NCI-H748 (cell line): Measurements from ENCODE around the gene CHTF8.
"Not testable (repeated sequence)": the region's sequence is repeated elsewhere in the genome, so short reads cannot be mapped to it uniquely, and the experiment has no call there.

Experiments used
- DNase-seq: peaks from one replicate; lab custom pipeline; 2025; ENCODE audit not compliant: unreplicated experiment; lab: John Stamatoyannopoulos, UW

Gene CHTF8, protein sequence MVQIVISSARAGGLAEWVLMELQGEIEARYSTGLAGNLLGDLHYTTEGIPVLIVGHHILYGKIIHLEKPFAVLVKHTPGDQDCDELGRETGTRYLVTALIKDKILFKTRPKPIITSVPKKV

DNA sequence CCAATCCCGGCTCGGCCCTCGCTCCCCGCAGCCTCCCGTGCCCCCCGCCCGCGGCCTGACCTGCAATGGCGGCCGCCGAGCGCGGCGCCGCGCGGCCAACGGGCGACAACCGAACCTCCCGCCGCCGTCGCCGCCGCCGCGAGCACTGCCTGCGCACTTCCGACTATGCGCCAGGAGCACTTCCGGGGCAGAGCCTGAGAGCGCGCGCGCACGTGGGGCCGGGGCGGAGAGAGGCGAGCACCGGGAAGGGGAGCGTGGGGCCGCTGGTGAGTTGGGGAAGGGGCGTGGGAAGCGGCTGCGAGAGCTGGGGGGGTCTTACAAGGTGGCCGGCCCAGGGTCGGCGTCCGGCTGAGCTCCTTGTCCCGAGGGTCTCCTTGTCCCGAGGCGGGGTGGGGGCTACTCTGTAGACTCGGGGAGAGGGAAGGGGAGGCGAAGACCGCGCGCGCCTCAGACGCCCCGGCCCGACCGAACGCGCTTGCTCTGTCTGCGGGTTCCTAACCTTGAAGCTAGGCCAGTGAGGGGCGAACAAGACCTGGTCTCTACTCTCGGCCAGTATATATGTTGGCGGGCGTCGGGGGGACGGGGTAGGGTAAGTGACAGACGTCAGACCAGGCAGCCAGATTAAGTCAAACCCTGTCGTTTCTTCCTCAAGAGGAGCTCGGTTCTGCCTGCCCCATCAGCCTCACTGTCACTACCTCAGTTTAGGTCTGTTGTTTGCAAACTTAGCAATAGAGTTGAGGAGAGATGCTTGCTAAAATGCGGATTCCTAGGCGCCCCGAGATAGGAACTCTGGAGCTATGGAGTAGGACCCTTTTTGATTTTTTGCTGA, at the start of gene CHTF8, which contains the start of gene UTP4:
Gene CHTF8, minus strand, starts transcription at position 165 of the 829 bp plus-strand sequence. CDS start 11,130 bp downstream, outside the sequence.
Gene UTP4, plus strand, starts transcription at position 226 of the 829 bp plus-strand sequence. CDS start 811 bp downstream, outside the sequence.
- DNase-seq = peak; percentile 80

DNA sequence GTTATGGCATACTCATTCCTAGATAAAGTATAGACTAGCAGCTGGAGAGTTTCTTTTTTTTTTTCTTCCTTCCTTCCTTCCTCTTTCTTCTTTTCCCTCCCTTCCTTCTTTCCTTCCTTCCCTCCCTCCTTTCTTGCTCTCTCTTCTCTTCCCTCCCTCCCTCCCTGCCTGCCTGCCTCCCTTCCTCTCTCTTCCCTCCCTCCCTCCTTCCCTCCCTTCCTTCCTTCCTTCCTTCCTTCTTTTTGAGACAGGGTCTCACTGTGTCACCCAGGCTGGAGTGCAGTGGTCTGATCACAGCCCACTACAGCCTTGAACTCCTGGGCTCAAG, 47.6 kb upstream of the CHTF8 start:
- DNase-seq = no peak

DNA sequence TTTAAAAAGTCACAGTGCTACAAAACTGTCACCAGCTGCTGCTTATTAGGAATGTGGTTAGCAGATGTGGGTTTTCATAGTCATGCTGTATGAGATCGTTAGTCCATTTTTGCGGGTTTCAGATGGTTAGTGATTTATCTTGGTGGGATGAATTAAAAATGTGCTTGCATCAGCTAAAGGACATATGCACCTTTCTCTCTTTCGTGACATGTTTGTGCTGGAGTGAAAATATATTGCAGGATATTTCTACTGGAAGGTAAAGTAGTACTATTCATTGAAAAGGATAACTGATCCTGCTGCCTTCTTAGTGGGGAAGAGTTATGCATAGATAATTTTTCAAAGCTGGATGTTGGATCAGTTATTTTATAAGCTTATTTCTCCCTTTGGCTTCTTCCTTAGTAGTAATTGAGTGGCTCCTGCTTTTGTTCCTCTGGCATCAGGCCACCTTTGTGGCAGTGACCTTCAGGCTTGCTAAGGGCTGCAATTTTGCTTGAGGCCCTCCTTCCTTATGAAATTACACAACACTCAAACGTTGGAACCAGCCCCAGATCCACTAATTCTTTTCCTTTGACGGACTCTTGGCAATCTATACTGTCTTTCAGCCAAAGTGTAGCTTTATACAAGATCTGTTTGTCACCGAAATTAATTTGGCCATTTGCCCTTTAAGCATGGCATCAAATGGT, 47.1 kb upstream of the CHTF8 start:
- DNase-seq = no peak

DNA sequence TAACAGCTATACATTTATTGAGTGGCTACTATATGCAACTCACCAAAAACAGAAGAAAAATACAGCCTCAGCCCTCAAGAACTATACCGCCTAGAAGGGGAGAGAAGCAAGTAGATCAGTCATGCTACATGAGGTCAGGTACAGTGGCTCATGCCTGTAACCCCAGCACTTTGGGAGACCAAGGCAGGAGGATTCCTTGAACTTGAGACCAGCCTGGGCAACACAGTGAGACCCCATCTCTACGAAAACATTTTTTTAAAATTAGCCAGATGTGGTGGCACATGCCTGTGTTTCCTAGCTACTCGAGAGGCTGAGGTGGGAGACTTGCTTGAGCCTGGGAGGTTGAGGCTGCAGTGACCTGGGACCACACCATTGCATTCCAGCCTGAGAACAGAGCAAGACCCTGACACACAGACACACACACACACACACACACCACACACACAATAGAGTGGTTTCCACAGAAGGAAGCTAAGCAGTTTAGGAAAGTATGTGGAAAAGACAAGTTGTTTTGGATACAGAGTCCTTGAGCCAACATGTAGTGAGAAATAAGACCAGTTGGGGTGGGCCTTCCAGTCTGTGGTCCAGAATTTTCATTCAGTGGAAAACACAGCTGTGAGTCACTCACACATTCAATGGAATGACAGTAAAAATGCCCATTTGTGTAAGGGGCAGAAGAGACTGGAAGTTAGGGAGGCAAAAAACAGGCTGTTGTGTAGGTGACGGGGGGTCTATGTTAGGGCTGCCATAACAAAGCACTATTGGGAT, 43.8 kb upstream of the CHTF8 start:
- no peak for DNase-seq

DNA sequence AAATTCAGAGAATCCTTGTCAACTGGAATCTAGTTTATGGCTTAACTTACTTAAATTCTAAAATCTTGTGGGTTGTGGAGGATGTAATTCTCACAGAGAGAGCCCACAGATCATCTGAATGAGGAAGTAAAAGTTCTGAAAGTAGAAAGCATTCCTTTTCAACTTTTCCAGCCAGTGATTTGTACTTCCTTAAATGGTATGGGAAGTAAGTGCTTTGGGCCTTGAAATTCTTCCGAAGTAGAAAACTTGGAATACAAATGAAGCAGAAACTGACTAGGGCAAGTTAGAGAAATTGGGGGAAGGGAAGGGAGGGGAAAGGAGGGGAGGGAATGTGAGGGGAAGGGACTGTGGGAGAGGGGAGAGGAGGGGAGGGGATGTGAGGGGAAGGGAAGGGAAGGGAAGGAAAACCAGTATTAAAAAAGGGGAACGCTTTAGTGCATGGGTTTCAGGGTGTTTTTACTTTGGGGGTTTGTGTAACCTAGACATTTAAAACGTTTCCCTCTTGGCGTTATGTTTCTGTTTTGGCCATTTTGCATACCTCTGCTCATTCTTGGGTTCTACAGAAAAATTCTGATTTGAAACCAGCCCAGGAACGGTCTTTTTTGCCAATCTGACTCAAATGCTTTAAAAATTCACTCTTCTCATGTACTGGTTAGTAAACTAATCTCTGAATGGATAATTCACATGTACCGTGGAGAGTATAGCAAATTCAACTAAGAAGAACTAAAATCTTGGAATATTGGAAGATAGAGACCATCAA, 39.1 kb upstream of the CHTF8 start:
- no peak for DNase-seq

DNA sequence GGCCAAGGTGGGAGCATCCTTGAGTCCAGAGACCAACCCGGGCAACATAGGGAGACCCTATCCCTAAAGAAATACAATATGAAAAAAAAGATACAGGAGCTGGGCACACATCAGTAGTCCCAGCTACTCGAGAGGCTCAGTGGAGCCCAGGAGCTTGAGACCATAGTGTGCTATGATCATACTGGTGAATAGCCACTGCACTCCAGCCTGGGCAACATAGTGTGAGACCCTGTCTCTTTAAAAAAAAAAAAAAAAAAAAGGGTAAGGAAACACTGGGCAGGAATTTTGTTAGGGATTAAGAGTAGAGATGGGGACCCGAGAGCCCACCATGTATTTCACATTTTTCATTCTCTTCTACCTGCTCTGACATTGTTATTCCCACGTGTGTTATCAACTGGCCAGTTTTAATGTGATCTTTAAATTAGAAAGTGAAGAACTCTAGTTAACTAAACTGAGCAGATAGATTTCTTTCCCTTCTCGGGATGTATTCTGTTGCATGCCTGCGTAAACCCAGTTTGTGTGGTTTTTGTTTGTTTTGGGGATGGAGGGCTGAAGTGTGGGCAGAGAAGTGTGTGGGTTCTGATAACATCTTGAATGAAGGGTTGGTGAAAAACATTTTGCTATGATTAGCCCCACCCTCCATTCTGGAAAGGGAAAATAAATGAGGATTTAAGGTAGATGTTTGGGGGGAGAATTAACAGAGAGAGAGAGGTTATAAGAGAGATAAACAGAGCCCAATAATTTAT, 37.4 kb upstream of the CHTF8 start:
- DNase-seq = no peak

DNA sequence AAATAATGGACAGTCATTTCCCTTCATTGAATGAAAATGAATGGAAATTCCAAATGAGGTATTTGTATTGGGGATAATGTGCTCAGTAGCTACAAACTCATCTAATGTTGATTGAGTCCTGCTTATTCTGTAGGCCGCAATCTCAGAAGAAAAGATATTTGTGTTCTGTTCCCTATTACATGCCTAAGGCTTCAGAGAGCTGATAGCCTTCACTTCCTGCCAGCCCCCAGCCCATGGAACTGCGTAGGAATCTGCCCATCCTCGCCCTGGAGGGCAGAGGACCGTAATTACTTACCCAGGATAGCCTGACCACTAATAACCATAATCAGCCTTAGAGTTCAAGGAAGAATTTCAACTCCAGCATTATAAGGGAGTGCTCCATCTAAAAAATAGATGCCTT, 36.7 kb upstream of the CHTF8 start:
- DNase-seq = no peak

DNA sequence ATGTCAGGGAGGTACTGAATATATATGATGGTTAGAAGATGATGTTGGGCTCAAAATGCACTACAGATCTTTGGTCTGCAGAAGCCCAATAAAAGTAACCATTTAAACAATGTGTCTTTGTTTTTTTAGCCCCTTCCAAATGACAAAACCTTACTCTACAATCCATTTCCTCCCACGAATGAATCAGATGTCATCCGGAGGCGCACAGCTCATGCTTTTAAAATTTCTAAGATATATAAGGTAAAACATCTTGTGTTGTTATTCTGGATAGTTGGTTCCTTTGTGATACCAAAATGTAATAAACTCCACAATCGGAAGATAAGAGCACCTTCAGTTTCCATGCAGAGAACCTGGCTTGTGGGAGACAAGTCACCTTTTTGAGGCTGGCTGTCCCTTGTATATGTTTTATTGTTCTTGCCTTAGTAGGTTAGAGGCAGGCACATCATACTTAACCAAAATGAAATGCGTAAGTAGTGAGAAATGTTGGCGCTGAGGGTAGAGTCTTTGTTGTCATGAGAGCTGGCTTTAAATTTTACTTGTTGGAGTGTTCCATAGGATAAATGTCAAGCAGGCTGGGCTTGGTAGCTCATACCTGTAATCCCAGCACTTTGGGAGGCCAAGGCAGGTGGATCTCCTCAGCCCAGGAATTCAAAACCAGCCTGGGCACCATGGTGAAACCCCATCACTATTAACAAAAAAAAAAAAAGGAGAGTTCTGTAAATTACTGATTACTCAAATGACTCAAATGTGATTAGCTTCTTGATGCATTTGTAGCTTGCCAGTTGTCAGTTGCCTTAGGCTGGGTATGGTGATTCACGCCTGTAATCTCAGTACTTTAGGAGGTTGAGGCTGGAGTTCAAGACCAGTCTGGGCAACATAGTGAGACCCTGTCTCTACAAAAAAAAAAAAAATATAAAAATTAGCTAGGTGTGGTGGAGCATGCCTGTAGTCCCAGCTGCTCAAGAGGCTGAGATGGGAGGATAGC, 34.9 kb upstream of the CHTF8 start:
- DNase-seq = no peak

DNA sequence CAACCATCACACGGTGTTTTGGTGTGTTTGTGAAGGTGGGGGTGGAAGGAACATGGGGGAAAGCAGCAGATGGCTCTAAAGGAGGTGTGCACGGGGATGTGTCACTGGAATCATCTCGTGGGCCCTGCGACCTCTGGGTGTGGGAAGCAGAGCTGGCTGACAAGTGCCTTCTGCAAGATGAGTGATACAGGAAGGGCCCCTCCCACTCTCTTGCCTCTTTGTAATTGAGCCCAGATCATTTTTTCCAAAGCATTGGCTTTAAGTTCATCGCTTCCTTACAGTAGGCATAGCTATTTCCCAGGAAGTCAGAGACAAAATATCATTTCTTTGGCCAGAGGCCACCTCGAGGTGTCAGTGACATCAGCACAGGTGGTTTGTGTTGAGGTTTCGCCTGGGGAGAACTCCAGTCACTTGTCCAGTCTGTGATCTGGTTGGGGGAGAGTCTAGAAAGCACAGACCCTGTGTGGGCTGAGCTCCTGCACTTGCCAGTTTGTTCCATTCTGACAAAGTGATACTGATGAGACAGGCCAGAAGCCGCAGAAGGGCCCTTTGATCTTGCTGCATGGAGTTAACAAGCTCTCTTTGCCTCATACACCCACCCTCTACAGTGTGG, 33.9 kb upstream of the CHTF8 start:
- DNase-seq = no peak

DNA sequence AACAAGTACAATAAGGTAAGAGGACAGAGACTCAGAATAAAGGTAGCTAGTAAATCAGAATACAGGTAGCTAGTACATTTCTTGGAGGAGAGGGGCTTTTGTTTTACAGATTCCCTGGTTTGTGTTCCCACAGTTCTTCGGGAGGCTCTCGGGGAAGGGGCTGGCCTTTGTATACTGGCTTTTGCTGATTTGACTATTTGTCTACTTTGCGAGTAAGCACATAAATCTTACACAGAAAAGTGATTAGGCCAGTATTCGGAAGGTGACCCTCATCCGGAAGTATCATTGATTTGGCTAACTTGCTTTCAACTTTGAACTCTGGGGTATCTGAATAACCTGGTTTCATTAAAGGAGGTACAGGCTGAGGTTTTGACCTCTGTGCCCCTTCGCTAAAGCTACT, 33.2 kb upstream of the CHTF8 start:
- DNase-seq = no peak

DNA sequence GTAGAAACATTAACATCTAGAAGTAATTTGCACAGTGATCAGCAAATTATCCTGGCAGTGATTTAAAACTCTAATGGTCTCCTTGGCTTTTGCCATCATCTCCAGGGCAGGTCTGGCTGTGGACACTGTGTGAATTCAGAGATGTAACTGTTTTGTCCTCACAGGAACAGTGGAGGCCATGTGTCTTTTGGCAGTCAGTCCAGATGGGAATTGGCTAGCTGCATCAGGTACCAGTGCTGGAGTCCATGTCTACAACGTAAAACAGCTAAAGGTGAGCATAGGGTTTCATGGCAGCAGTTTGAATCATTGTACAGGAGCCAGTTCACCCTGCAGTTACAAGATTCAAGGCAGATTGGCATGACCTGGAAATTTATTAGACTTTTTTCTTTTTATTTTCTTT, 27.8 kb upstream of the CHTF8 start:
- DNase-seq = no peak

DNA sequence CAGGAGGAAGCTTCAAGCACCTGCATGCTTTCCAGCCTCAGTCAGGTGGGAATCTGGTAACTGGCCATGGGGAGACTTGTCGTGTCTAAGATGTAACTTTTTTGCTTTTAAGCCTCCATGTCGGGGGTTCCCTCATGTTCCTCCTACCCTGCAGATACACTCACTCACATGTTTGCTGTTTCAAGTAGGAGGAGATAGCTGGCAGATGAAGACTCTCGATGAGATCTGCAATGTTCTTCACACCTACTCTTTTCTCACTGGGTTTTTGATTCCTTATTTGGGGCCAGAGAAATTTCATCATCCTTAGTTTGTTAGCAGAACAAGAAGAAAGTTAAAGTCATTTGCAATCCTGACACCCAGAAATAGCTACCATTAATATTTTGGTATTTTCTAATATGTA, 24.8 kb upstream of the CHTF8 start:
- DNase-seq = no peak

DNA sequence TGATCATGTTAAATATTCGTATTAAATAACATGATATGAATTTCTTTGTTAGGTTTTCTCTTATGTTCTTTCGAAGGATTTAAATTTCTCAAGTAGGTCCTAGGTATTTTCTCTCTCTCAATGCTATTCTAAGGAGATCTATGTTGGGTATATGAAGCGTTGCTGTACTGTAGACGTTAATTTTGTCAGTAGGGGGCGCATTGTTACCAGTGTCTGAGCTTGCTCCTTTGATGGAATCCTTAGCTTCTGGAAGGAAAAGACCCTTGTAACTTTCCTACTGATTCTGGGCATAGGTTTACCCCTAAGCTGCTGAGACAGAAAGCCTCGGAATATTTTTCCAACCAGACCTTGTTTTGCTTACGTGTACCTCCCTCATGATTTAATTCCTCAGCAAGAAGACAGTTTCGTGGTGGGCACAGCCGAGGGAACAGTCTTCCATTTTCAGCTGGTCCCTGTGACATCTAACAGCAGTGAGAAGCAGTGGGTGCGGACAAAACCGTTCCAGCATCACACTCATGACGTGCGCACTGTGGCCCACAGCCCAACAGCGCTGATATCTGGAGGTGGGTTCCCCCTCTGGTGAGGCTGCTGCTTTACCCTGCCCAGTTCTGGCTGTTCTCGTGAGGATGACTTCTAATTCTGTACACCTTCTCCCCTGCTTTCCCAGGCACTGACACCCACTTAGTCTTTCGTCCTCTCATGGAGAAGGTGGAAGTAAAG, 17.9 kb upstream of the CHTF8 start:
- DNase-seq = peak; percentile 56

DNA sequence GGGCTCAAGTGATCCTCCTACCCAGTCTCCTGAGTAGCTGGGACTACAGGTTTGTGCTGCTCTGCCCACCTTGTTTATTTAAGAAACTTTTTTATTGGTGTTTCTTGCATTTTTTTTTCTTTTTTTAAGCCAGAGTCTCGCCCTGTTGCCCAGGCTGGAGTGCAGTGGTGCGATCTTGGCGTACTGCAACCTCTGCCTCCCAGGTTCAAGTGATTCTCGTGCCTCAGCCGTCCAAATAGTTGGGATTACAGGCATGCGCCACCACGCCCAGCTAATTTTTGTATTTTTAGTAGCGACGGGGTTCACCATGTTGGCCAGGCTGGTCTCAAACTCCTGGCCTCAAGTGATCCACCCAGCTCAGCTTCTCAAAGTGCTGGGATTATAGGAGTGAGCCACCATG, 17.2 kb upstream of the CHTF8 start:
- DNase-seq = not testable (repeated sequence)

DNA sequence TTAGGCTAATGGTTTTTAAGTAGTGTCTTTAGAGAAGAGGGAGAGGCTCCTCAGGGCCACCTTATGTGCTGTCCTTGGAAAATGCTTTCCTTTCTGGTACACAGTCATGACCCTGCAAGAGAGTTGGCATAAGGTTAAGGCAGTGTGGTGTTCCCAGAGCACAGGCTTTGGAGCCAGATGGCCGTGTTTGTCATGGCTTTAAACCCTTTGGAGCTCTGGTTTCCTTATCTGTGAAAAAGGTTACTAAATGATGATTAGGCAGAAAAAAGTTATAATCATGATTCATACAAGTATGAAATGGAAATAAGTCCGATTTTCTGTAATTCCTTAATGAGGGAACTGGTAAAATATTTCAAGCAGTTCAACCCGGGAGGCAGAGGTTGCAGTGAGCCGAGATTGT, 13.3 kb upstream of the CHTF8 start:
- no peak for DNase-seq

DNA sequence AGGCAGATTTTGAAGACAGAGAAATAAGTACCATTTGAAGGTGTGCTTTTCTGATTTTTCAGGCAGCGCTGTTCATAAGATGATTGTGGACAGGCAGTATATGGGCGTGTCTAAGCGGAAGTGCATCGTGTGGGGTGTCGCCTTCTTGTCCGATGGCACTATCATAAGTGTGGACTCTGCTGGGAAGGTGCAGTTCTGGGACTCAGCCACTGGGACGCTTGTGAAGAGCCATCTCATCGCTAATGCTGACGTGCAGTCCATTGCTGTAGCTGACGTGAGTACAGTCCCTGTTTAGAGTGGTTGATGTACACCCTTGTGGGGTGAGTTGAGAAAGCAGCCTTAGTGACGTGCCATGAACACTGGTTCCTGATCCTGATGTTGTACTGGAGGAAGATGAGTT, 10.7 kb upstream of the CHTF8 start:
- DNase-seq = no peak

DNA sequence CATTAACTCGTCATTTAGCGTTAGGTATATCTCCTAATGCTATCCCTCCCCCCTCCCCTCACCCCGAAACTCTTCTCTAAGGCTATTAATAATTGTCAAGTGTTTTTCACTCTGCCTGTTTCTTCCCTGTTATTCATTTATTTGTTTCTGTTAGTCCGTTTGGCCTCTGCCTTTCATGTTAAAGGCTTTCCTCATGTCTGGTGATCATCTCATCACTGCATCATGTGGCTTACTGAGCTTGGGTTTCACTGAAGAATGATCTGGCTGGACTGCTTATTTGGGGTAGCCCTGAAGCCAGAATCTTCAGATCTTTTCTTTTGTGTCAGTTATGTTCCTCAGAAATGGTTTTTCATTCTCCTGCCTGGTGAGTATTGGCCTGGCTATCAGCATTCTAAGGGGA, 9.5 kb upstream of the CHTF8 start:
- no peak for DNase-seq

DNA sequence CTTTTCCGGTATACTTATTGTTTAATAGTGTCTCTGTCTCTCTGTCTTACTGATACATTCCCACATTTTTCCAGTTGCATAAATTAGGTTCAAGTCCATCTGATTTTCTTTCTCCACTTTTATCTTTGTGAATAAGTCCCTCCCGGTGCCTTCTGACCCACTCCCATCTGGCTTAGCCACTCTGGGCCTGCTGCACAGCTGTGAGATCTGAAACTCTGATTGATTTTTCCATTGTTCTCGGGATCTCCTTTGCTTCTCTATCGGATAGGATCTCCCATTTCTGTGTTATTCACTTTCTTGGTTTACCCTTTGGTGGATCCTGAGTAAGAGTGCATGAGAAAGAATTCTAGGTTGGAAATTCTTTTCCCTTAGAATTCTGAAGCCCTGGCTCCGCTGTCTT, 8.6 kb upstream of the CHTF8 start:
- no peak for DNase-seq
